H1 (cell line): ENCODE results near the gene CXorf65. TPM values are rescaled to one million over a fixed set of nuclear protein-coding genes. Genes with fewer than 3 reads are reported as not detected.

Experiments used
- CHD7 ChIP-seq: fragments of 300-600 bp; sonication (generic); IDR thresholded peaks from 2 replicates; pipeline ENCODE4 v1.7.1; 2012; ENCODE audit warnings: low read length, moderate library complexity, mild to moderate bottlenecking, inconsistent platforms; ENCODE audit not compliant: insufficient replicate concordance
- polyA plus RNA-seq, 7 experiments: library from polyadenylated mRNA; depleted of rRNA in 3 of 7; stranded (reverse) in 5 of 7; unstranded in 2 of 7; fragments of >200 nt in 5 of 7; fragments of 200-250 nt in 2 of 7; gene quantifications; 1 replicate in 5 of 7; 2 replicates in 1 of 7; 4 replicates in 1 of 7; pipeline versions ENCODE4 v1.2.1 to v1.2.3, GENCODE V29; 2011 to 2013; ENCODE audit warnings: missing spikeins in 2 of 7, mixed read lengths in 2 of 7
- total RNA-seq: library from RNA; stranded (reverse); fragmentation: NEBNext Ultra II Directional; extraction: Animal tissue kit (Norgen Biotek cat#: 25700); gene quantifications from 2 replicates; pipeline ENCODE4 v1.2.1, GENCODE V29; 2021

CXorf65 gene
- total and polyA plus RNA-seq, 2 of the 8 experiments (the other 6 are each of a cell fraction or from before 2014, with no cell fraction given): not detected

GRCh38 chrX:71067089-71067488, 39.5 kb downstream of the CXorf65 start (continued):
- no peak for TF ChIP-seq CHD7
- TF ChIP-seq, all 59 proteins: peak for 0
